Breast epithelium (tissue), 4 donors: ENCODE data around the gene ATP6V1G2. TPM values are rescaled to one million over a fixed set of nuclear protein-coding genes. Genes with fewer than 3 reads are reported as not detected.
A peak's percentile ranks its signal among the peaks of the same experiment; 100 is the strongest.

Experiments
- DNase-seq, 2 donors: peaks; one replicate each; pipeline ENCODE4 v3.0.0-alpha.2; 2019; ENCODE audit warnings: low spot score in 2 of 2
- H3K27ac ChIP-seq, 2 donors: fragments of 200-600 bp; sonication (generic) in 1 of 2; one replicate each; pipeline ENCODE4 v1.5.1; 2016 to 2019; ENCODE audit warnings: mild to moderate bottlenecking in 1 of 2
- H3K27me3 ChIP-seq, 2 donors: fragments of 200-600 bp; sonication (generic) in 1 of 2; one replicate each; pipeline versions ENCODE4 v1.5.1 to v1.6.0; 2017 to 2019; ENCODE audit warnings: control low read depth in 1 of 2, mild to moderate bottlenecking in 1 of 2
- H3K36me3 ChIP-seq: fragments of 200-600 bp; one replicate; pipeline ENCODE4 v1.5.1; 2019
- H3K4me1 ChIP-seq, 2 donors: fragments of 200-600 bp; sonication (generic); one replicate each; pipeline ENCODE4 v1.5.1; 2016 to 2019; ENCODE audit warnings: control low read depth in 1 of 2
- H3K4me3 ChIP-seq, 3 donors: fragments of 200-600 bp; sonication (generic); 1 replicate in 2 of 3; 2 replicates in 1 of 3; pipeline ENCODE4 v1.5.1; 2016 to 2019; ENCODE audit warnings: mild to moderate bottlenecking in 3 of 3, moderate library complexity in 2 of 3
- H3K9me3 ChIP-seq, 2 donors: fragments of 200-600 bp; sonication (generic) in 1 of 2; one replicate each; pipeline ENCODE4 v1.5.1; 2016 to 2019; ENCODE audit warnings: control low read depth in 1 of 2
- CTCF ChIP-seq, 3 donors: fragments of 450-650 bp; IDR thresholded peaks; one replicate each; pipeline ENCODE4 v1.5.1; 2016 to 2017; ENCODE audit warnings: antibody characterized with exemption in 3 of 3, mild to moderate bottlenecking in 3 of 3, moderate library complexity in 3 of 3
- POLR2A ChIP-seq: fragments of 450-650 bp; IDR thresholded peaks from one replicate; pipeline ENCODE4 v1.6.1; 2016; ENCODE audit warnings: antibody characterized with exemption, mild to moderate bottlenecking, moderate library complexity
- POLR2AphosphoS5 ChIP-seq, 3 donors: sonication (generic); formaldehyde crosslinking; IDR thresholded peaks; one replicate each; pipeline ENCODE4 v1.6.1; 2017; ENCODE audit warnings: antibody characterized with exemption in 3 of 3
- intact Hi-C: fragments of 100-400 bp; cut with DNase I; formaldehyde crosslinking; loops from one replicate; pipeline ENCODE4 v1.15.1; 2023; ENCODE audit warnings: low total_unique reads
- total RNA-seq, 3 donors: library from RNA; depleted of rRNA; stranded (reverse); fragments of >200 nt; gene quantifications; one replicate each; pipeline ENCODE4 v1.1.0, GENCODE V29; 2016

ATP6V1G2 gene
- total RNA-seq, 3 donors from 2014 or later, result 0.44 to 1.8 (median 1.6) TPM

DNA sequence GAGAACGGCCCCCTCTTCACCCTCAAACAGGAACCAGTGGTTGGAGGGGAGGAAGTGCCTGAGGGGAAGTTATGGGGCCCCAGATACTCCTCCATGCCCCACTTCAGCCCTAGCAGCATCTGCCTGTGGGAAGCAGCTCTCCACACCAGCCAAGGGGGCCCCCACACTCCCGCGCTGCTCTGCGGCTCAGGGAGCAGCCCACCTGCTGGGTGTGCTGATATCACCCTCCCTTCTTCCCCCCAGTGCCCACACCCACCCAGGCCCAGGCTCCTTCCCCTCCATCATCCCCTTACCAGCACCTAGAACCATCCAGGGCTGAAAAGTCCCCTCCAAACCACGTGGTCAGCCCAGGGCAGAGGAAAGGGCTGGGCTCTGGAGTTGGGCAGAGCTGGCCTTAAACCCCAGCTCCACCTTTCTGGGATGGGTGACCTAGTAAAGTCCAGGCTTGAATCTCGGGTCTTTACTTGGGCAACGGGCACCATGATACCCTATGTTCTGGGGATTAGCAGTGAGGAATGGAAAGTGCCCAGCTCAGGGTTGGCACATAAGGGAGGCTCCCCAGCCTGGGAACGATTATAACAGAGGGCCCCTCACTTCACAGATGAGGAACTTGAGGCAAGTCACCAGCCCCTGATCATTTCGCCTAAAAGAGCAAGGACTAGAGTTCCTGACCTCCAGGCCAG lies 40.3 kb upstream of the ATP6V1G2 start:
- no peaks in the 10 kb centered on the region for H3K4me1 ChIP-seq
- no peak for DNase-seq
- no peak overlapping the region for H3K27ac ChIP-seq

DNA sequence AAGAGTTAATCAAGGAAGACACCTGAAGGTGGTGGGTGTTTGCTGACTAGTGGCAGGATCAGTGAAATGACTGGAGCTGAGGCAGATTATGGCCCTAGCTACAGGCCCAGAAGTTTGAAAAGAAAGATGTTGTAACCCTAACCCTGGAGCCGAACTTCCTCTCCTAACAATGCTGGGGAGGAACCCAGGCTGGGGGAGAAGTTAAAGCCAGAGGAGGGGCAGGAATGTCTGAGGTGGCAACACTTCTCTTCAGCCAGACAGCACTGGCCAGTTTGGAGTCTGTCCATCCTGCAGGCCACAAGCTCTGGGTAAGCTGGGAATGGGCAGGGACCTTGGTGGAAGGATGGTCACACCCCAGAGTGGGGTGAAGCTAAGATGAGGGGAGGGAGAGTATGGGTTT lies 39.6 kb upstream of the ATP6V1G2 start, which contains the start of gene LST1:
LST1 (plus strand) TSS at position 270 of the 400 bp plus-strand sequence. CDS start 1,023 bp downstream, outside the sequence.
- no peak for DNase-seq
- H3K36me3 ChIP-seq, result no peaks in the 10 kb centered on the region
- H3K4me1 ChIP-seq, result no peaks in the 10 kb centered on the region
- no peaks in the 10 kb centered on the region for H3K27me3 ChIP-seq
- no peak within 1 kb of the TSS for H3K27ac ChIP-seq
- H3K4me3 ChIP-seq, result no peak within 1 kb of the TSS
- TF ChIP-seq POLR2AphosphoS5 (IDR thresholded peaks at IDR 0.05) (no peak), POLR2A (no peak), CTCF (IDR thresholded peaks at IDR 0.05) (no peak)
- no peaks in the 10 kb centered on the region for H3K9me3 ChIP-seq
- intact Hi-C loops, result no loop called here

More for the DNA sequence above, 40.3 kb upstream of the ATP6V1G2 start:
- no peak for TF ChIP-seq CTCF (IDR thresholded peaks at IDR 0.05)
- TF ChIP-seq POLR2A, result no peak
- H3K36me3 ChIP-seq, result no peaks in the 10 kb centered on the region
- H3K27me3 ChIP-seq, result no peaks in the 10 kb centered on the region
- H3K9me3 ChIP-seq, result no peaks in the 10 kb centered on the region
- no peak overlapping the region for H3K4me3 ChIP-seq
- intact Hi-C loops, result no loop called here

GRCh38 chr6:31585491-31585890 lies 39.1 kb upstream of the ATP6V1G2 start:
- H3K27ac ChIP-seq, result no peak overlapping the region
- H3K4me1 ChIP-seq, result no peaks in the 10 kb centered on the region
- intact Hi-C loops, result no loop called here
- no peak for TF ChIP-seq POLR2A
- H3K9me3 ChIP-seq, result no peaks in the 10 kb centered on the region
- H3K4me3 ChIP-seq, result no peak overlapping the region
- no peak for DNase-seq
- H3K36me3 ChIP-seq, result no peaks in the 10 kb centered on the region
- H3K27me3 ChIP-seq, result no peaks in the 10 kb centered on the region

GRCh38 chr6:31582230-31582643 lies 35.8 kb upstream of the ATP6V1G2 start, which contains the start of gene LTB:
LTB (minus strand) TSS chr6:31582424; CDS start chr6:31582417, 7 bp downstream.
- Histone ChIP-seq H3K27ac (peak within 1 kb of the TSS; percentile 73 to 80), H3K9me3 (no peaks in the 10 kb centered on the region), H3K4me3 (peak within 1 kb of the TSS; percentile 64 to 76 (median 76)), H3K4me1 (no peaks in the 10 kb centered on the region), H3K27me3 (no peaks in the 10 kb centered on the region), H3K36me3 (no peaks in the 10 kb centered on the region)
- TF ChIP-seq POLR2A, result no peak
- TF ChIP-seq CTCF (IDR thresholded peaks at IDR 0.05), result no peak
- TF ChIP-seq POLR2AphosphoS5 (IDR thresholded peaks at IDR 0.05), result no peak
- DNase-seq, result no peak
- intact Hi-C loops, result no loop called here

GRCh38 chr6:31581434-31582229 lies 35.2 kb upstream of the ATP6V1G2 start:
- Histone ChIP-seq H3K4me1 (no peaks in the 10 kb centered on the region), H3K36me3 (no peaks in the 10 kb centered on the region), H3K27me3 (no peaks in the 10 kb centered on the region), H3K9me3 (no peaks in the 10 kb centered on the region), H3K27ac (peak overlapping the region; percentile 73 to 80), H3K4me3 (peak overlapping the region; percentile 64 to 76 (median 76))
- no peak for TF ChIP-seq CTCF (IDR thresholded peaks at IDR 0.05)
- TF ChIP-seq POLR2A, result no peak
- no peak for TF ChIP-seq POLR2AphosphoS5 (IDR thresholded peaks at IDR 0.05)
- intact Hi-C loops, result no loop called here
- DNase-seq, result no peak
